ENCODE measurements around the gene SYNDIG1. TPM values are rescaled to one million over a fixed set of nuclear protein-coding genes. Genes with fewer than 3 reads are reported as not detected.

Gene SYNDIG1
- total and polyA plus RNA-seq, 9 of the 15 experiments (the other 6 are each of a cell fraction or from before 2014, with no cell fraction given) = not detected

DNA sequence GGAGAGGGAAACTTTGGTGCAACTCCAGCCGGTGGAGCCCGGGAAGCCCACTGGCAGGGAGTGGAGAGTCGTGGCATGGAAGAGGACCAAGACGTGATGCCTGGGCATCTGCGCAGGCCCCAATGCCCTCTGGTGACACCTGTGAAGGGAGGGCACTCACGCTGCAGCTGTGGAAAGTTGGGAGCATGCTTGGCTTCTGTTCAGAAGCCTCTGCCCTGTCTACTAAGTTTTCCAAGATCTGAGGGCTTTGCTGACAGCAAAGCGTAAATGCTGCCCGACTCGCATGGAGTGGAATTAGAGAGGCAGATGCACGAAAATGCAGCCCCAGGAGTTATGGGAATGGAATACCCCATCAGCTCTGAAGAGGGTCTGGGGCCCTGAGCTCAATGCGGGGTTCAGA lies 75.7 kb downstream of the SYNDIG1 start:
- CTCF ChIA-PET (ENCODE audit: low intra/inter-chr PET ratio) = no interaction called here
- ATAC-seq (no peak), FAIRE-seq (no peak), DNase-seq (ENCODE audit: extremely low read depth in 1 of 4, low spot score in 3 of 4) (no peak)
- Histone ChIP-seq H3K9me3 (replicated peaks; ENCODE audit: control insufficient read depth, insufficient read depth, low read depth, low read length) (no peaks in the 10 kb centered on the region), H3K9ac (ENCODE audit: insufficient read depth in 1 of 2, low read depth in 2 of 2, low read length in 2 of 2) (no peak overlapping the region), H3K4me1 (replicated peaks in 1 of 2; ENCODE audit: control insufficient read depth in 2 of 2, insufficient read depth in 2 of 2, low read length in 2 of 2) (no peaks in the 10 kb centered on the region), H3K27me3 (ENCODE audit: control insufficient read depth in 2 of 2, insufficient read depth in 2 of 2, low read length in 2 of 2) (no peaks in the 10 kb centered on the region; a peak in 1 of 5 replicates), H3K36me3 (ENCODE audit: control insufficient read depth, insufficient read depth, low read length) (no peaks in the 10 kb centered on the region), H3K4me3 (no peak overlapping the region), H3K4me2 (ENCODE audit: insufficient read depth, low read length) (no peak overlapping the region), H3K27ac (ENCODE audit: extremely low read depth, low read depth, low read length) (no peak overlapping the region), H3K79me2 (ENCODE audit: control insufficient read depth, insufficient read depth, low read length) (no peaks in the 10 kb centered on the region), H4K20me1 (replicated peaks; ENCODE audit: control insufficient read depth, insufficient read depth, low read length) (no peaks in the 10 kb centered on the region), H2AFZ (ENCODE audit: low read depth, low read length) (no peak overlapping the region), H3K9me1 (ENCODE audit: control insufficient read depth, insufficient read depth, low read length) (no peaks in the 10 kb centered on the region)
- TF ChIP-seq ZNF311 (CRISPR knock-in tag; IDR thresholded peaks at IDR 0.05) (no peak), U2AF1 (optimal IDR thresholded peaks at IDR 0.05; ENCODE audit: low read depth, low read length) (no peak), HSF4 (CRISPR knock-in tag; IDR thresholded peaks at IDR 0.05; ENCODE audit: borderline replicate concordance) (no peak), ZNF778 (CRISPR knock-in tag; IDR thresholded peaks at IDR 0.05) (no peak), ELF2 (CRISPR knock-in tag; IDR thresholded peaks at IDR 0.05) (no peak), MTA1 (IDR thresholded peaks at IDR 0.05; ENCODE audit: borderline replicate concordance) (no peak), MAFK (IDR thresholded peaks at IDR 0.05; ENCODE audit: low read length) (no peak), ZNF253 (CRISPR knock-in tag; conservative IDR thresholded peaks at IDR 0.05) (no peak), SMAD1 (IDR thresholded peaks at IDR 0.05; ENCODE audit: low read depth, low read length, partially characterized antibody) (no peak), ZNF23 (CRISPR knock-in tag; IDR thresholded peaks at IDR 0.05) (no peak)
- TF ChIP-seq, protein P1, sequence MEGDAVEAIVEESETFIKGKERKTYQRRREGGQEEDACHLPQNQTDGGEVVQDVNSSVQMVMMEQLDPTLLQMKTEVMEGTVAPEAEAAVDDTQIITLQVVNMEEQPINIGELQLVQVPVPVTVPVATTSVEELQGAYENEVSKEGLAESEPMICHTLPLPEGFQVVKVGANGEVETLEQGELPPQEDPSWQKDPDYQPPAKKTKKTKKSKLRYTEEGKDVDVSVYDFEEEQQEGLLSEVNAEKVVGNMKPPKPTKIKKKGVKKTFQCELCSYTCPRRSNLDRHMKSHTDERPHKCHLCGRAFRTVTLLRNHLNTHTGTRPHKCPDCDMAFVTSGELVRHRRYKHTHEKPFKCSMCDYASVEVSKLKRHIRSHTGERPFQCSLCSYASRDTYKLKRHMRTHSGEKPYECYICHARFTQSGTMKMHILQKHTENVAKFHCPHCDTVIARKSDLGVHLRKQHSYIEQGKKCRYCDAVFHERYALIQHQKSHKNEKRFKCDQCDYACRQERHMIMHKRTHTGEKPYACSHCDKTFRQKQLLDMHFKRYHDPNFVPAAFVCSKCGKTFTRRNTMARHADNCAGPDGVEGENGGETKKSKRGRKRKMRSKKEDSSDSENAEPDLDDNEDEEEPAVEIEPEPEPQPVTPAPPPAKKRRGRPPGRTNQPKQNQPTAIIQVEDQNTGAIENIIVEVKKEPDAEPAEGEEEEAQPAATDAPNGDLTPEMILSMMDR (IDR thresholded peaks at IDR 0.05 in 2 of 3, conservative IDR thresholded peaks at IDR 0.05 in 1 of 3; ENCODE audit: insufficient read depth in 2 of 3, low read depth in 1 of 3, low read length in 3 of 3) = no peak
- TF ChIP-seq, protein P2, sequence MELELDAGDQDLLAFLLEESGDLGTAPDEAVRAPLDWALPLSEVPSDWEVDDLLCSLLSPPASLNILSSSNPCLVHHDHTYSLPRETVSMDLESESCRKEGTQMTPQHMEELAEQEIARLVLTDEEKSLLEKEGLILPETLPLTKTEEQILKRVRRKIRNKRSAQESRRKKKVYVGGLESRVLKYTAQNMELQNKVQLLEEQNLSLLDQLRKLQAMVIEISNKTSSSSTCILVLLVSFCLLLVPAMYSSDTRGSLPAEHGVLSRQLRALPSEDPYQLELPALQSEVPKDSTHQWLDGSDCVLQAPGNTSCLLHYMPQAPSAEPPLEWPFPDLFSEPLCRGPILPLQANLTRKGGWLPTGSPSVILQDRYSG (tag; conservative IDR thresholded peaks at IDR 0.05; ENCODE audit: low read depth) = no peak
- POLR2A ChIA-PET = no interaction called here
- WGBS (ENCODE audit: insufficient coverage, low coverage, missing lambda C conversion rate) = 0% methylated on average over 9 of the region's 11 CpGs
- no TSS peak for BruUV-seq (replicated peaks)
- in situ Hi-C loops (cut with MboI) (no loop called here), intact Hi-C loops (cut with micrococcal nuclease) (no loop called here)
